ENCODE results near the gene GPR119.
"Not testable (repeated sequence)": the region's sequence is repeated elsewhere in the genome, so short reads cannot be mapped to it uniquely, and the experiment has no call there.

GPR119 gene

GRCh38 chrX:130385520-130385919, at the start of gene GPR119:
Gene GPR119, minus strand, starts transcription at chrX:130385674. Its CDS starts 227 bp downstream, at chrX:130385447.
- no peak for DNase-seq

GRCh38 chrX:130429236-130429635, 43.8 kb upstream of the GPR119 start:
- not testable (repeated sequence) for DNase-seq

GRCh38 chrX:130426531-130426930, 41.1 kb upstream of the GPR119 start:
- no peak for DNase-seq

- no peak for DNase-seq
Measured at GRCh38 chrX:130419263-130419662, 33.8 kb upstream of the GPR119 start.

- no peak for DNase-seq
Measured at GRCh38 chrX:130418740-130419139, 33.3 kb upstream of the GPR119 start.

- DNase-seq, result no peak
Measured at GRCh38 chrX:130418066-130418465, 32.6 kb upstream of the GPR119 start.

GRCh38 chrX:130416785-130417184, 31.3 kb upstream of the GPR119 start:
- no peak for DNase-seq

- no peak for DNase-seq
Measured at GRCh38 chrX:130415201-130415600, 29.7 kb upstream of the GPR119 start.

GRCh38 chrX:130414800-130415199, 29.3 kb upstream of the GPR119 start:
- DNase-seq, result no peak

GRCh38 chrX:130413415-130413814, 27.9 kb upstream of the GPR119 start:
- no peak for DNase-seq

- no peak for DNase-seq
Measured at GRCh38 chrX:130402208-130402684, 16.8 kb upstream of the GPR119 start.

GRCh38 chrX:130401415-130402207, 16.1 kb upstream of the GPR119 start, which contains the start of gene RBMX2:
Gene RBMX2, plus strand, starts transcription at chrX:130401987. Its CDS starts 46 bp downstream, at chrX:130402033.
- peak; percentile 62 to 67 for DNase-seq

GRCh38 chrX:130395341-130395740, 9.9 kb upstream of the GPR119 start:
- no peak for DNase-seq

- DNase-seq, result peak in 1 of 2 experiments; percentile 4
Measured at GRCh38 chrX:130393451-130394074, 8.1 kb upstream of the GPR119 start.

- DNase-seq, result no peak
Measured at GRCh38 chrX:130386408-130386808, 934 bp upstream of the GPR119 start.

- DNase-seq, result no peak
Measured at GRCh38 chrX:130378024-130378669, 7.3 kb downstream of the GPR119 start.

GRCh38 chrX:130376077-130376476, 9.4 kb downstream of the GPR119 start:
- DNase-seq, result no peak

GRCh38 chrX:130352050-130352449, 33.4 kb downstream of the GPR119 start:
- not testable (repeated sequence) for DNase-seq

GRCh38 chrX:130351567-130351966, 33.9 kb downstream of the GPR119 start:
- no peak for DNase-seq

GRCh38 chrX:130347321-130347720, 38.2 kb downstream of the GPR119 start:
- no peak for DNase-seq

GRCh38 chrX:130343411-130343810, 42.1 kb downstream of the GPR119 start:
- DNase-seq, result no peak

GRCh38 chrX:130340271-130340670, 45.2 kb downstream of the GPR119 start:
- no peak for DNase-seq

- DNase-seq, result peak; percentile 61 to 71
Measured at GRCh38 chrX:130339408-130340222, 45.9 kb downstream of the GPR119 start, which contains the start of gene SLC25A14. Gene SLC25A14, plus strand, starts transcription at chrX:130339919. Its CDS starts 360 bp downstream, at chrX:130340279.

All from activated CD4-positive, alpha-beta T cell treated with anti-CD3 and anti-CD28 coated beads, Interleukin-2, amount 50 U/mL, for 48 hours (primary cell).